Retina (tissue), 1 donor: ENCODE results near the gene SNX25.
A peak's percentile ranks its signal among the peaks of the same experiment; 100 is the strongest.
"Not testable (repeated sequence)": the region's sequence is repeated elsewhere in the genome, so short reads cannot be mapped to it uniquely, and the experiment has no call there.

Experiments used
- DNase-seq: peaks from one replicate; pipeline ENCODE4 v3.0.0-alpha.2; 2016

Gene SNX25

GRCh38 chr4:185209031-185209851 lies at the start of gene SNX25:
Gene SNX25, plus strand, starts transcription at chr4:185209598. Its CDS starts 229 bp downstream, at chr4:185209827.
- peak; percentile 86 for DNase-seq

- DNase-seq, result no peak
Observed at GRCh38 chr4:185165605-185166063, 43.8 kb upstream of the SNX25 start.

- DNase-seq, result no peak
Observed at GRCh38 chr4:185167234-185167633, 42.2 kb upstream of the SNX25 start.

- no peak for DNase-seq
Observed at GRCh38 chr4:185171373-185172071, 37.9 kb upstream of the SNX25 start.

- no peak for DNase-seq
Observed at GRCh38 chr4:185179488-185179887, 29.9 kb upstream of the SNX25 start.

- DNase-seq, result no peak
Observed at GRCh38 chr4:185182239-185182638, 27.2 kb upstream of the SNX25 start.

GRCh38 chr4:185183622-185184281 lies 25.6 kb upstream of the SNX25 start:
- peak; percentile 34 for DNase-seq

GRCh38 chr4:185186769-185187168 lies 22.6 kb upstream of the SNX25 start:
- DNase-seq, result no peak

- DNase-seq, result no peak
Observed at GRCh38 chr4:185189606-185190305, 19.6 kb upstream of the SNX25 start.

- no peak for DNase-seq
Observed at GRCh38 chr4:185190306-185190856, 19.0 kb upstream of the SNX25 start.

- no peak for DNase-seq
Observed at GRCh38 chr4:185192059-185192458, 17.3 kb upstream of the SNX25 start.

- DNase-seq, result no peak
Observed at GRCh38 chr4:185194924-185195888, 14.2 kb upstream of the SNX25 start.

- no peak for DNase-seq
Observed at GRCh38 chr4:185196437-185196836, 13.0 kb upstream of the SNX25 start.

GRCh38 chr4:185198189-185198588 lies 11.2 kb upstream of the SNX25 start:
- not testable (repeated sequence) for DNase-seq

- no peak for DNase-seq
Observed at GRCh38 chr4:185201977-185202962, 7.1 kb upstream of the SNX25 start.

- no peak for DNase-seq
Observed at GRCh38 chr4:185202984-185203485, 6.4 kb upstream of the SNX25 start.

- peak; percentile 86 for DNase-seq
Observed at GRCh38 chr4:185203486-185204237, 5.7 kb upstream of the SNX25 start, which contains the start of gene CFAP97. Gene CFAP97, minus strand, starts transcription at chr4:185204000. Its CDS starts 12,804 bp downstream, at chr4:185191196.

GRCh38 chr4:185204238-185204910 lies 5.0 kb upstream of the SNX25 start:
- no peak for DNase-seq
